Stimulated activated CD4-positive, alpha-beta T cell treated with anti-CD3 and anti-CD28 coated beads, TNF-alpha, amount 100 ng/mL, for 1 hour (primary cell): Measurements from ENCODE around the gene PRLR.
"Not testable (repeated sequence)": the region's sequence is repeated elsewhere in the genome, so short reads cannot be mapped to it uniquely, and the experiment has no call there.

Experiments
- DNase-seq, 3 donors: peaks; one replicate each; pipeline ENCODE4 v3.0.0-alpha.2; 2020; ENCODE audit warnings: low read depth in 3 of 3, low spot score in 1 of 3

Gene PRLR

DNA sequence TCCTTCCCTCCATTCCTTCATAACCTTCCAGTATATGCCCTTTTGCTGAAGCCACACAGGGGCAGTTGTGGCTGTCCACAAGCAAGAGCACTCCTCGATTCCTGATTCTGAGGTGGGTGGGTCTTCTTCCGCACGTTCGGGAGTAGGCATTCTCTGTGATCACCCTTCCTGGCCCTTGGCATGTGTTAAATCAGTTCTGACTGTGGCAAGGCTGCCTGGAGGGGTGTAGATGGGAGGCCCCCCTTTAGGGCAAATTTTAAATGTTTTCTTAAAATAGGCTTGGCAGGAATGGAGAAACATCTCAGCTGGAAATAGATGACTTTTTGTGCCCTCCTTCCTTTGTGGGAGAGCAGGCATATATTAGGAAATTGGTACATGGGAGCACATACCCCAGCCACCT lies 185.6 kb downstream of the PRLR start:
- no peak for DNase-seq

DNA sequence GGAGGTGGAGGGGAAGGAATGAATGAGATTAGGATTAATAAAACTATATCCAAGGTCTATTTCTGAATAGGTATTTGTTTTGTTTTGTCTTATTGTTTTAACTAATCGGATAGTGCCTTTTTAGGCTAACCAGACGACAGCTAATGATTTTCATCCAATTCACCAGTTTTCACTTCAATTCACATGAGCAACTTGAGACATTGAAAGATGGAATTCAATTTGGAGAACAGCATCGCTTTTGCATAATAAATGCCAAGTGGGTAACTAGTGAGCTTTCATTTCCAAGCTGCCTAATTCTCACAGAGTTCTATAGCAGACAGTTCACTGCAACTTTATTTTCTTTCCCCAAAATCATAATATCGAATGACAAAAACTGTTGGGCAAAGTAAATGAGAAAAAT lies 187.5 kb downstream of the PRLR start:
- DNase-seq: no peak

DNA sequence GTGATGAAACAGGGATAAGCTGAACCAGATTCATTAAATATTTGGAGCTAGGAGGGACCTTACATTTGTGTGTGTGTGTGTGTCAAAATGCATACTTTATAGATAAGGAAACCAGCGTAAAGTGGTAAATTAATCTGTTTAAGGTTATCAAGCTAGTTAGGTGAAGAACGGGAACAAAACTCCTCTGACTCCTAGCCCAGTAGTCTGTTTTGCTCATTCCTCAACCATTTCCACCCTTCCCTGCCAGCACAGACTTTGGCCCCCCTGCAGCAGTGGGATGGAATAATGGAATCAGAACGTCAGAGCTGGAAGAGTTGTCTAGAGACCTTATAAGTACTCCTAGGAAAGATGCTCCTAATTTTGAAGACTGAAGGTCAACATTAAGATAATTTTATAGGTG lies 189.0 kb downstream of the PRLR start:
- no peak for DNase-seq

DNA sequence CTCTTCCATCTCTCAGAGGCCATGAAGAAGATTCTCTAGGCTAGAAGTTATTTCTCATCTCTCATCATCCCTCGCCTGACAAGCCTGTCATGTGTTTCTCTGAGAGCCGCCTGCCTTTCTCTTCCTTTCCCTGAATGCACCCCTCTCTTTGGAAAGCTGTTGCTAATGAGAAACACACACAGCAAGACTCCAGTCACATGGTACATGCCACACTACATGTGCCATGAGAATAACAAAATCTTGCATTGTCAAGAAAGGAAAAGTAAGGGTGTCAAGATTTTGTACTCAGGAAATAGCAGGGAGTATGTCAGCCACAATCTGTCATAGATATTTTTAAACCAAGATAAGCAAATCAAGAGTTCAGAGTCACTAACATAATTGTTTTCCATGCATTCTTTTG lies 191.4 kb downstream of the PRLR start:
- DNase-seq: no peak

DNA sequence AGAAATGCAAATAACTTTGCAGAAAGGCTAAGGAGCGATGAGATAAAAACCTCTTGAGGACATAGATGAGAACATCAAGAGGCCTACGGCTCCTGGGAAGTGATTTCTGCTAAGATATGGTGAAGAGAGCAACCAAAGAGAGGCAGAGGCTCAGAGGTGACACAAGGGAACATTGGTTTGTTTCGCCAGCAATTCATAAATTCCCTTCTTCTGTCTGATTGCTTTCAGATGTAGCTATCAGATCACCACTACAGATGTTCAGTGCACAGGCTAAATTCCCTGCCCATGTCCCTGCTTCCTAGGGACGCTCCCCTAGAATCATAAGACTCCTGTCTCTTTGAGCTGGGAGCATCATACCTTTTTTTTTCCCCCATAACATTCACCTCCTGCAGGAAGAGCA lies 193.8 kb downstream of the PRLR start:
- no peak for DNase-seq

GRCh38 chr5:35035929-35036328 lies 194.4 kb downstream of the PRLR start:
- not testable (repeated sequence) for DNase-seq

DNA sequence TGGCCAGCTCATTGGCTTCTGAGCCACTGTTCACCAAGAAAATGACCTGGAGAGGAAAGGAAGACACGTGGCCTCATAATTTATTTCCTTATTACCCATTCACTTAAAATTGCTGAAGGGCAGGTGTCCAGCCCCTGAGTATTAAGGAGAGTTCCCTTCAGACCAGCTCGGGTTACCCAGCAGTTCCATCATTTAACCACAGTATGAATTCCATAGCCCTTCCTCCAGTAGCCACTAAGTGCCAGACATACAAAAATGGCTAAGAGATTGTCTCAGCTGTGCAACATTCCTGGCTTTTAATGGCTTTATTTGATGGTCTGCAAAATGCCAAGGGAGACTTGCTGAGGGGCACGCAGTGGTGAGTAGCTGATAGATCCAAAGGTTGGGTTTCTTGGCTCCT lies 195.0 kb downstream of the PRLR start:
- DNase-seq: no peak

- no peak for DNase-seq
Observed at GRCh38 chr5:35032356-35032755, 197.9 kb downstream of the PRLR start.

GRCh38 chr5:35031276-35031675 lies 199.0 kb downstream of the PRLR start:
- no peak for DNase-seq

DNA sequence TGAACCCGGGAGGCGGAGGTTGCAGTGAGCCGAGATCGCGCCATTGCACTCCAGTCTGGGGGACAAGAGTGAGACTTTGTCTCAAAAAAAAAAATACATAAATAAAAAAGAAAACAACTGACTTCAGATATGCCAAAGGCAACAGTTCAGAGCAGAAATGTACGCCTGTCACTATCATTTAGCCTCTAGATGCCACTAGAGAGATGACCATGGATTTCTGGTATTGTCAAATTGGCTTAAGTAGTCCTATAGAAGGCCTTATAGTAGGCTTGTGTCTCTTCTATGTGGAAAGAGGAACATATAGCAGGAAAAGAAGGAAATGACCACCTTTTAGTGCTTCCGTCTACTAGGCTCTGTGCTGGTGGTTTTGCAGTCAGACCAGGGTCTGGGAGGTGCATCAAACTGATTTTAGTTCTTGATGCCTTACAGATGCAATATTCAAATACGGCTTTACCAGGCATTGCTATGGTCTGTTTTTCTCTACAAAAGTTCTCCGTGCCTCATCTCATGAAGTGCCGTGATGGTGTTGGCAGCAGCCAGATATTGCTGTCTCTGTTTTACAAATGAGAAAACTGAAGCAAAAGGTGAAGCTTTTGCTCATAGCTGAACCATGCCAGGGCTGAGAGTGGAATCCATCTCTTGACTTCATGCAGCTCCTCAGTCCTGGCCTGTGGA lies 199.7 kb downstream of the PRLR start:
- DNase-seq: no peak

DNA sequence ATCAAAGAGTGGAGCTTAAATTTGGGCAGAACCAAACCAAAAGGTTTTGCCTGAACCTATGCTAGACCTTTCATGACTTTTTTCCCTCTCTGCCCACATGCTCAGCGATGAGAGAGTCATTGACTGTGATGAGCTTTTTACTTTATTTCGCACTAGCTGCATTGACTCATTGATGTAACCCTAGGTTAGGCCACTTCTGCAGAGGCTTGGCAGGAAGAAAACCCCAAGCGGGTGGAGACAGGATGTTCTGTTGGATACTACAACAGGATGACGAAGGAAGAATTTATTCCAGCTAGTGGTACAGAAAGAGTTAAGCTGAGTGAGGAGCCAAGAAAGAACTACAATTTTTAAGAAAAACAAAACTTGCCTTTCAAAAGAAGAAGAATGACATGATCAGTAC lies 201.0 kb downstream of the PRLR start:
- DNase-seq: no peak

DNA sequence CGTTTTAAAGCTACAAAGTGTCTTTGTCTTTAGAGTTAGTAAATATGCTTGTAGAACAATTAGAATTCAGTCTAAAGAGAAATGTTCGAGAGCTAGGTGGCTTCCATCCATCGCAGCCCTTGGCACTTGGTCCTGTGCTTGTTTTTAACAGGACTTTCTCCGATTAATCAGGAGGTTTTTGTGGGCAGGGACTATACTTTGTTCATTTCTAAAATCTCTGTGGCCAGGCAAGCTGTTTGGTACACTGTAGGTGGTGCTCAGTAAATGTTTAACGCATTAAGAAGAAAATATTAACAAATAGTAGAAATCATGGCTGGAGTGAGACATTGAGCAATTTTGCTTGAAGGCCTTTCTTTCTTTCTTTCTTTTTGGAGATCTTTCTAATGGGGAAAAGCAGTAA lies 203.3 kb downstream of the PRLR start:
- DNase-seq: no peak

DNA sequence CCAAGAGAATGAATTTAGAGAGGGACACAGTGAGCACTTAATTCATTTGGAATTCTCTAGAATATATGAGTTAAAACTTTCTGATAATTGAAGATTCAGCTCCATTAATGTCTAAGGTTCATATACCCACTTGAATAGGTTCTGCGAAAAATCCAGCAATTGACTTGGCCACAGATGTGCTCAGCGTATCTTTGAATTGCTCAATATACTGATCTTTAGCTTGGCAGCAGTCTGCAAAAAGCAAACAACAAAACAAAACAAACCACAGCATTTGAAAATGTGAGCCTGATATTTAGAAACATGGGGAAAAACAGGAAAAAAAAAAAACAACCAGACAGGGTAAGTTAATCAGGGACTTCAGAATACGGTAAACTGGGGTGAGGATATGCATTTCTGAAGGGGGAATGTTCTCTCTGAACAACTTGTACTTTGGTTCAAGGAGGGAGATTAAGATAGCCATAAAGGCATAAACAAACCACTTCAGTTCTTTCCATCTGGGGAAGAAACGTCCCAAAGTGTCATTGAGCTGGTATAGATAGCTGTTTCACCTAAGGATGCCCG lies 203.9 kb downstream of the PRLR start:
- DNase-seq: no peak

- DNase-seq: no peak
Observed at GRCh38 chr5:35024911-35025510, 205.3 kb downstream of the PRLR start.

GRCh38 chr5:35023391-35024178 lies 206.7 kb downstream of the PRLR start:
- DNase-seq: no peak

DNA sequence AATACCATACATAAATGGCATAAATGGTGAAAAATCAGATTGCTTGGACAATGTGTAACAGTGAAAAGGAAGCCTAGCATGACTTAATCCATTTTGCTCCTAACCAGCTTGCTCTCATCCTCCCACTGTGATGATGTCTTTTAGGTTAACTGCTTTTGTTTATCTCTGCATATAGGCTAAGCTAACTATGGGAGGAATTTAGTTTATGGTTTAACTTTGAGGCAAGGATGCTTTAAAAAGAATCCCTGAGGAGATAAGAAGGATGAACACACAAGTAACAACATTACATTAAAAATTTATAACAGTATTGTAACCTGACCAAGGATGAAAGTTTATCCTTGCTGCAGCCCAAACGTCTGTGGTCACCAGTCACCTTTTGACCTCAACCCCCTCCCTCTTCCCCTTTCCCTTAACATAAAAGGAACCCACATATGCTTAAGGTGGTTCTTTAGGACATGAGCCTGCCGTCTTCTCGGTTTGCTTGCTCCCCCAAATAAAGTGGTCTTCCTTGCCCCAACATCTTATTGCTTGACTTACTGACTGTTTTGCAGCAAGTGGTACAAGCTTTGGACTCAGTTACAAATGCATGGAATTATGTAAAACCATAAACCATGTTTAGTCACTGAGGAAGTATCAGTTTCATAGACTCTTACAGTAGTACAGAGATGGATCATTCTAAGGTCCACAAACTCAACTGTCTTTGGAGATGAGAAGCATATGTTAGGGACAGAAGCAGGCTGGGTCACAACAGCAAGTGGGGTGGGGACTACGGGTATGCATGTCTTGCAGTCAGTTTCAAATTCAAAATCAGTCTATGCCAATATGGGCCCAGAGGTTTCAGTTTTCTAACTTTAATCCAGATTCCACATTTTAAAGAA lies 213.9 kb downstream of the PRLR start:
- DNase-seq: no peak

- no peak for DNase-seq
Observed at GRCh38 chr5:35015063-35015462, 215.2 kb downstream of the PRLR start.

GRCh38 chr5:35012796-35013195 lies 217.5 kb downstream of the PRLR start:
- no peak for DNase-seq

DNA sequence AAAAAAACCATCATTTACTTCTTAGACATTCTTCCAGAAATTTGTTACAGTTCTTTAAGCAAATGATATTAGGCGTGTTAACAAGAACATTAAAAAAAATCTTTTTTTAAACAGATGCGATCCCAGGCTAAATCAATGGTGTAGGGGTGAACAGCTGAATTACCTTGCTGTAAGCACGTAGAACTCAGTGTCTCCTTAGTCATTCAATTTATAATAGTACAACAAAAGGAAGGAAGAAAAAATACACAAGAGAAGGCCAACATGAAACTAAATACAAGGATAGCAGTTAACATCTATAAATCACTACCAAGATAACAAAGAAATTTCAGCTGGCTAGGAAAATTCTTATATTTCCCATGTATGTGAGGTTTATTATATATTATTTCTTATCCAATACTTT lies 217.9 kb downstream of the PRLR start:
- DNase-seq: no peak

GRCh38 chr5:35010676-35011075 lies 219.6 kb downstream of the PRLR start:
- DNase-seq: no peak

- no peak for DNase-seq
Observed at GRCh38 chr5:35009657-35010056, 220.6 kb downstream of the PRLR start.
